Loucy (cell line): Measurements from ENCODE around the gene GGA1.
A peak's percentile ranks its signal among the peaks of the same experiment; 100 is the strongest.

Experiments
- H2AFZ ChIP-seq: fragments of 200-600 bp; sonication (generic); 2 replicates; pipeline ENCODE4 v1.6.0; 2016; ENCODE audit warnings: antibody characterized with exemption, mild to moderate bottlenecking, low read length, moderate library complexity
- H3F3A ChIP-seq: fragments of 200-600 bp; 2 replicates; pipeline ENCODE4 v1.6.0; 2016; ENCODE audit warnings: antibody characterized with exemption, low read depth, mild to moderate bottlenecking
- H3K27me3 ChIP-seq: fragments of 200-600 bp; sonication (generic); 2 replicates; pipeline ENCODE4 v1.6.1; 2014; ENCODE audit warnings: low read length, mild to moderate bottlenecking; ENCODE audit not compliant: insufficient read depth, poor library complexity, severe bottlenecking
- H3K36me3 ChIP-seq: fragments of 200-600 bp; sonication (generic); 2 replicates; pipeline ENCODE4 v1.6.1; 2016; ENCODE audit warnings: low read length; ENCODE audit not compliant: insufficient read depth
- H3K4me1 ChIP-seq: fragments of 200-600 bp; sonication (generic); 2 replicates; pipeline ENCODE4 v1.5.1; 2014; ENCODE audit warnings: low read length, mild to moderate bottlenecking; ENCODE audit not compliant: insufficient read depth, poor library complexity, severe bottlenecking
- H3K4me2 ChIP-seq: fragments of 200-600 bp; sonication (generic); 2 replicates; pipeline ENCODE4 v1.6.0; 2014; ENCODE audit warnings: antibody characterized with exemption, low read length, low read depth, mild to moderate bottlenecking; ENCODE audit not compliant: poor library complexity, severe bottlenecking
- H3K4me3 ChIP-seq: fragments of 200-600 bp; sonication (generic); 2 replicates; pipeline ENCODE4 v1.5.1; 2014; ENCODE audit warnings: low read length, mild to moderate bottlenecking, mixed read lengths; ENCODE audit not compliant: poor library complexity, severe bottlenecking
- H3K79me2 ChIP-seq: fragments of 200-600 bp; sonication (generic); 2 replicates; pipeline ENCODE4 v1.6.1; 2014; ENCODE audit warnings: low read length; ENCODE audit not compliant: insufficient read depth
- H3K9ac ChIP-seq: fragments of 200-600 bp; sonication (generic); 2 replicates; pipeline ENCODE4 v1.6.0; 2014; ENCODE audit warnings: mild to moderate bottlenecking, low read depth, low read length, moderate library complexity; ENCODE audit not compliant: poor library complexity, severe bottlenecking
- H3K9me2 ChIP-seq: fragments of 200-600 bp; sonication (generic); replicated peaks from 2 replicates; pipeline ENCODE4 v1.6.1; 2016; ENCODE audit warnings: low read depth, low read length, mixed read lengths
- H3K9me3 ChIP-seq: fragments of 200-600 bp; sonication (generic); 2 replicates; pipeline ENCODE4 v1.6.1; 2014; ENCODE audit warnings: mild to moderate bottlenecking, antibody characterized with exemption, low read length, low read depth; ENCODE audit not compliant: insufficient read depth
- H4K20me1 ChIP-seq: fragments of 200-600 bp; sonication (generic); 2 replicates; pipeline ENCODE4 v1.6.0; 2014; ENCODE audit warnings: antibody characterized with exemption, low read length, mild to moderate bottlenecking; ENCODE audit not compliant: insufficient read depth, poor library complexity, severe bottlenecking
- CTCF ChIP-seq: fragments of 200-600 bp; sonication (generic); conservative IDR thresholded peaks from 2 replicates; pipeline ENCODE4 v1.5.1; 2014; ENCODE audit warnings: mild to moderate bottlenecking, antibody characterized with exemption, low read length
- EZH2phosphoT487 ChIP-seq: fragments of 200-600 bp; IDR thresholded peaks from 2 replicates; pipeline ENCODE4 v1.6.1; 2018; ENCODE audit warnings: antibody characterized with exemption, mild to moderate bottlenecking, moderate library complexity, borderline replicate concordance

GGA1 gene

DNA sequence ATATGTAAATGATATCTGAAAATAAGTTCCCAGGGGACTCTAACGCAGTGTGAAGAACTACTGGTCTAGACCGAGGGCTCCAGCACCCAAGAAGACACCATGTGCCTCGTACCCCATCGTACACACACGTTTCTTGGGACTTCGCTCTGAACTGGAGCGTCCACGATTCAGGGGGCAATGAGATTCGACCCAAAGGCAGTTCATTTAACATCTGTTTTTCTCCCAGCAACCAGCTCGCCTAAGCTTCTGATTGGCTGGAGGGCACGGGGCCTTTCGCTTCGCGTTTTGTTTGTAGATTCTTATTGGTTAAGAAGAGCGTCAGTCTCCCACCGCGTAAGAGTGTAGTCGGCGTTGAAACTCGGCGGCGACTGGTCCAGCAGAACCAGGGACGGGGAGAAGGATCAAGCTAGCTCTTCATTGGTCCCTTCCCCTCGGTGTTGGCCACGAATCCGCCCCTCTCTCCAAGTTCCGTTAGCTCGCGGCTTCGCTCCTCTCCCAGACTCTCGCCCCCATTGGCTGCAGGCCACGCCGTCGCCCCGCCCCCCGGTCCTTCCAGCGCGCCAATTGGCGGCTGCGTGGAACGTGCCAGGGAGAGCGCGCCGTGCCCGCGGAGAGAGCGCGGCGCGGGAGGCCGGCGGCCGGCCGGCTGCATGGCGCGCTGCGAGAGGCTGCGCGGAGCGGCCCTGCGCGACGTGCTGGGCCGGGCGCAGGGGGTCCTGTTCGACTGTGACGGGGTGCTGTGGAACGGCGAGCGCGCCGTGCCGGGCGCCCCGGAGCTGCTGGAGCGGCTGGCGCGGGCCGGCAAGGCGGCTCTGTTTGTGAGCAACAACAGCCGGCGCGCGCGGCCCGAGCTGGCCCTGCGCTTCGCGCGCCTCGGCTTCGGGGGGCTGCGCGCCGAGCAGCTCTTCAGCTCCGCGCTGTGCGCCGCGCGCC is 49.8 kb downstream of the GGA1 start, which contains the start of gene PDXP:
TSS of gene PDXP (plus strand) at position 591 of the 933 bp plus-strand sequence. CDS start at position 651, 60 bp downstream.
- Histone ChIP-seq H3K9ac (peak within 1 kb of the TSS; percentile 78), H2AFZ (peak within 1 kb of the TSS; percentile 76), H3K9me3 (no peaks in the 10 kb centered on the region), H3F3A (no peaks in the 10 kb centered on the region), H3K79me2 (peaks cover 48% of the 10 kb centered on the region), H3K4me1 (peaks cover 37% of the 10 kb centered on the region), H4K20me1 (peaks cover 37% of the 10 kb centered on the region), H3K9me2 (no peaks in the 10 kb centered on the region), H3K36me3 (peaks cover under 1% of the 10 kb centered on the region; the same call in 1 of the 2 replicates), H3K4me2 (peak within 1 kb of the TSS; percentile 95), H3K4me3 (peak within 1 kb of the TSS; percentile 73), H3K27me3 (no peaks in the 10 kb centered on the region)
- TF ChIP-seq CTCF (no peak), EZH2phosphoT487 (no peak)

DNA sequence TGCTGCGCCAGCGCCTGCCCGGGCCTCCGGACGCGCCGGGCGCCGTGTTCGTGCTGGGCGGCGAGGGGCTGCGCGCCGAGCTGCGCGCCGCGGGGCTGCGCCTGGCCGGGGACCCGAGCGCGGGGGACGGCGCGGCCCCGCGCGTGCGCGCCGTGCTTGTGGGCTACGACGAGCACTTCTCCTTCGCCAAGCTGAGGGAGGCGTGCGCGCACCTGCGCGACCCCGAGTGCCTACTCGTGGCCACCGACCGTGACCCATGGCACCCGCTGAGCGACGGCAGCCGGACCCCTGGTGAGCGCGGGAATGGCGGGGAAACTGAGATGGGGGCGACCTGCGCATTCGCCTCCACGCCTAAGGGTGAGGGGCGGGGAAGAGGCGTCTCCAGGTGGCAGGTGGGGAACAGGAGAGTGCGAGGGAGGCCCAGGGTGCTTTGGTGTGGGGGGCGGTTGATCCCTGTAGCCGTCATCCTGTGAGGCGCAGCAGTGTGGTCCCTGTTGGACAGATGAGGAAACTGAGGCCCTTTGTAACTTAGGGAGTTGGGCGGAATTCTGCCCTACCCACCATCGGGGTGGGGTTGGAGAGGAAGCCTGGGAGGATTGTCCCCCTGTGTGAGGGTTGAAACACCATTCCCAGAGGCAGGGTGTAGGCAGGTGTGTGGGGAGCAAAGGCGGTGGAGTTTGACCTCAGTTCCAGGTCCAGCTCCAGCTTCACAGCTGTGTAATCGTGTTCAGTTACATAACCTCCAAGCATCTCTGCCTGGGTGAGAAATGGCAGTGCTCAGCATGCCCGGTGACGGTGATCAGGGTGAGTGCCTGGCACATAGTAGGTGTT is 50.6 kb downstream of the GGA1 start:
- no peaks in the 10 kb centered on the region for H3K9me3 ChIP-seq
- no peak overlapping the region for H2AFZ ChIP-seq
- TF ChIP-seq CTCF (no peak), EZH2phosphoT487 (no peak)
- H3K9me2 ChIP-seq = no peaks in the 10 kb centered on the region
- H3K36me3 ChIP-seq = no peaks in the 10 kb centered on the region
- H3K4me2 ChIP-seq = peak overlapping the region; percentile 93
- H3K4me1 ChIP-seq = peaks cover 41% of the 10 kb centered on the region
- peaks cover 45% of the 10 kb centered on the region for H4K20me1 ChIP-seq
- peak overlapping the region; percentile 73 for H3K4me3 ChIP-seq
- H3F3A ChIP-seq = no peaks in the 10 kb centered on the region
- H3K9ac ChIP-seq = peak overlapping the region; percentile 78
- no peaks in the 10 kb centered on the region for H3K27me3 ChIP-seq
- peaks cover 57% of the 10 kb centered on the region for H3K79me2 ChIP-seq

- H3K9me3 ChIP-seq = no peaks in the 10 kb centered on the region
- H3K4me2 ChIP-seq = peak overlapping the region; percentile 93
- no peak overlapping the region for H2AFZ ChIP-seq
- TF ChIP-seq CTCF = no peak
- TF ChIP-seq EZH2phosphoT487 = no peak
- no peaks in the 10 kb centered on the region for H3K9me2 ChIP-seq
- peak overlapping the region; percentile 73 for H3K4me3 ChIP-seq
- peak overlapping the region; percentile 78 for H3K9ac ChIP-seq
- H3K27me3 ChIP-seq = no peaks in the 10 kb centered on the region
- peaks cover 3% of the 10 kb centered on the region; the same call in 1 of the 2 replicates for H3K36me3 ChIP-seq
- peaks cover 65% of the 10 kb centered on the region for H3K79me2 ChIP-seq
- H3K4me1 ChIP-seq = peaks cover 41% of the 10 kb centered on the region
- no peaks in the 10 kb centered on the region for H3F3A ChIP-seq
- peaks cover 54% of the 10 kb centered on the region for H4K20me1 ChIP-seq
These were observed 51.5 kb downstream of the GGA1 start for GRCh38 chr22:37659897-37660708.
